HepG2 (cell line): ENCODE data around the gene DIS3L2. TPM values are rescaled to one million over a fixed set of nuclear protein-coding genes. Genes with fewer than 3 reads are reported as not detected.

Source experiments
- CC2D1A ChIP-seq: sonication (generic); formaldehyde crosslinking; IDR thresholded peaks from 2 replicates; pipeline ENCODE4 v1.8.1; 2023; ENCODE audit warnings: mild to moderate bottlenecking, missing genetic modification reagents
- NAIF1 ChIP-seq: sonication (generic); formaldehyde crosslinking; IDR thresholded peaks from 2 replicates; pipeline ENCODE4 v1.5.0; 2020; ENCODE audit warnings: mild to moderate bottlenecking, missing genetic modification reagents, borderline replicate concordance
- POLR2A ChIP-seq, 2 experiments: IDR thresholded peaks; 2 replicates each; pipeline ENCODE4 v1.6.1; 2011; ENCODE audit warnings: low read depth in 2 of 2, low read length in 2 of 2, mild to moderate bottlenecking in 1 of 2, moderate library complexity in 1 of 2; ENCODE audit not compliant: insufficient read depth in 1 of 2
- POLR2G ChIP-seq: fragments of 200-400 bp; formaldehyde crosslinking; IDR thresholded peaks from 2 replicates; pipeline ENCODE4 v1.6.1; 2018; ENCODE audit warnings: mild to moderate bottlenecking, low read depth, low read length, moderate library complexity
- SMYD3 ChIP-seq: sonication (generic); formaldehyde crosslinking; IDR thresholded peaks from 2 replicates; pipeline ENCODE4 v1.8.1; 2023; ENCODE audit warnings: mild to moderate bottlenecking, missing genetic modification reagents
- SP1 ChIP-seq, 2 experiments: fragments of 450-650 bp in 1 of 2; sonication (generic) in 1 of 2; formaldehyde crosslinking in 1 of 2; IDR thresholded peaks; 2 replicates each; pipeline versions ENCODE4 v1.4.0 to v1.6.1; 2016 to 2020; ENCODE audit warnings: missing genetic modification reagents in 1 of 2
- ZNF263 ChIP-seq: sonication (generic); formaldehyde crosslinking; IDR thresholded peaks from 2 replicates; pipeline ENCODE4 v1.4.0; 2020; ENCODE audit warnings: missing genetic modification reagents
- ZNF547 ChIP-seq: sonication (generic); formaldehyde crosslinking; IDR thresholded peaks from 2 replicates; pipeline ENCODE4 v1.5.1; 2020; ENCODE audit warnings: mild to moderate bottlenecking, missing genetic modification reagents
- ZNF589 ChIP-seq: sonication (generic); formaldehyde crosslinking; conservative IDR thresholded peaks from 2 replicates; pipeline ENCODE4 v1.8.0; 2022; ENCODE audit warnings: mild to moderate bottlenecking, moderate library complexity, missing genetic modification reagents
- ZSCAN21 ChIP-seq: sonication (generic); formaldehyde crosslinking; IDR thresholded peaks from 2 replicates; pipeline ENCODE4 v1.8.0; 2022; ENCODE audit warnings: mild to moderate bottlenecking, missing genetic modification reagents, moderate library complexity, borderline replicate concordance
- polyA plus RNA-seq, 8 experiments: library from polyadenylated mRNA; depleted of rRNA in 3 of 8; stranded (reverse) in 7 of 8; unstranded in 1 of 8; fragments of >200 nt; fragmentation: Illumina TruSeq in 4 of 8; extraction: Trizol in 4 of 8; gene quantifications; 2 replicates each; pipeline versions ENCODE4 v1.2.1 to v1.2.3, GENCODE V29; 2011 to 2016; ENCODE audit warnings: low read depth in 4 of 8, missing spikeins in 1 of 8, mixed read lengths in 1 of 8; ENCODE audit not compliant: insufficient read depth in 1 of 8
- total RNA-seq, 5 experiments: library from RNA; depleted of rRNA; stranded (reverse); fragments of >200 nt; fragmentation: Illumina TruSeq; extraction: Trizol; gene quantifications; 2 replicates each; pipeline ENCODE4 v1.2.3, GENCODE V29; 2016; ENCODE audit warnings: low read depth in 1 of 5
- TF ChIP-seq, protein P1 (sequence below): sonication (generic); formaldehyde crosslinking; IDR thresholded peaks from 2 replicates; pipeline ENCODE4 v1.9.0; 2021; ENCODE audit warnings: missing genetic modification reagents, borderline replicate concordance
- TF ChIP-seq, protein P2 (sequence below): sonication (generic); formaldehyde crosslinking; IDR thresholded peaks from 2 replicates; pipeline ENCODE4 v1.4.0; 2020; ENCODE audit warnings: mild to moderate bottlenecking, missing genetic modification reagents, borderline replicate concordance
- TF ChIP-seq, protein P3 (sequence below): sonication (generic); formaldehyde crosslinking; IDR thresholded peaks from 2 replicates; pipeline ENCODE4 v1.4.0; 2020; ENCODE audit warnings: missing genetic modification reagents, borderline replicate concordance
- TF ChIP-seq, protein P4 (sequence below): sonication (generic); formaldehyde crosslinking; IDR thresholded peaks from 2 replicates; pipeline ENCODE4 v1.8.0; 2022; ENCODE audit warnings: mild to moderate bottlenecking, missing genetic modification reagents, moderate library complexity
- TF ChIP-seq, protein P5 (sequence below): sonication (generic); formaldehyde crosslinking; IDR thresholded peaks from 2 replicates; pipeline ENCODE4 v1.4.0; 2020; ENCODE audit warnings: missing genetic modification reagents

The DIS3L2 gene
- total and polyA plus RNA-seq, 2 of the 13 experiments (the other 11 are each of a cell fraction or from before 2014, with no cell fraction given), result 7.0 to 23.9 TPM

DNA sequence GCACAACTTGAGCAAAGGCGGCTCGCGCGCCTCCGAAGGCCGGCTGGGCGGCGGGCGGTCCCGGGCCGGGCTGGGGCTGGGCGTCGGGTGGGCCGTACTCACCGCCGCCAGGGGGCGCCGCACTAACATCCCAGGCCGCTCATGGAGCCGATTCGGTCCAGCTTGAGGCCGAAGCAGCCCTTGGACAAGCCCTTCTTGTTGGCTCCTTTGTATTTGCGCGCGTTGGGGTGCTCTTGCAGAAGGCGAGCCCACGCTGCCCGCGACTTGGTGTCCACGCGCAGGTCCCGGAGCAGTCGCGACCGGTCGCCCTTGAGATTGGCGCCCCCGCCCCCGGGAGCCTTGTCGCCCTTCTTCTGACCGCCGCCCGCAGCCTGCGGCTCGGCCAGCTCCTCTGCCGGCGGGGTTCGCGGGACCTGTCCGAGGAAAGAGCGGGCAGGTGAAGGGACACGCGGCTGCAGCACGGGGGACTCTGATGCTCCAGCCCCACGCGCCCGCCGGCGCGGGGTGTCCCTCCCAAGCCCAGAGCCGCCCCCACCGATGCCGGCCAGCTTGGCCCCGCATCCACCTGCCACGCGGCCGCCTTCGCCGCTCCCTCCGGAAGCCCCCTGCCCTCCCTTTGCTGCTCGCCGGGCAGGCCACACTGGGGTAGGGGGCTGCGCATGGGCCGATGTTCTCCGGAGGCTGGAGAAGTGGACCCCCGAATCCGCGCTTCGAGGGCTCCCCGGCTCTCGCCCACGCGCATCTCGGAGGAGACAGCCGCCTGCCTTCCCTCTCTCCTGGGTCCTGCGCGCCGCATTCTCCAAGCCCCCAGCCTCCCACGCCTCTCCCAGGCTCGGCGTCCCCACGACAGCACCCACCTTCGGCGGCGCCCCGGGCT lies 36.0 kb upstream of the DIS3L2 start (continued):
- no peak for TF ChIP-seq ZNF589 (CRISPR knock-in tag)
- TF ChIP-seq ZNF547, result 0 out of 2 replicates have a peak, but pooled peaks have one; percentile 26
- TF ChIP-seq CC2D1A, result no peak
- TF ChIP-seq, protein P1, sequence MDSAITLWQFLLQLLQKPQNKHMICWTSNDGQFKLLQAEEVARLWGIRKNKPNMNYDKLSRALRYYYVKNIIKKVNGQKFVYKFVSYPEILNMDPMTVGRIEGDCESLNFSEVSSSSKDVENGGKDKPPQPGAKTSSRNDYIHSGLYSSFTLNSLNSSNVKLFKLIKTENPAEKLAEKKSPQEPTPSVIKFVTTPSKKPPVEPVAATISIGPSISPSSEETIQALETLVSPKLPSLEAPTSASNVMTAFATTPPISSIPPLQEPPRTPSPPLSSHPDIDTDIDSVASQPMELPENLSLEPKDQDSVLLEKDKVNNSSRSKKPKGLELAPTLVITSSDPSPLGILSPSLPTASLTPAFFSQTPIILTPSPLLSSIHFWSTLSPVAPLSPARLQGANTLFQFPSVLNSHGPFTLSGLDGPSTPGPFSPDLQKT, result no peak
- TF ChIP-seq, protein P2, sequence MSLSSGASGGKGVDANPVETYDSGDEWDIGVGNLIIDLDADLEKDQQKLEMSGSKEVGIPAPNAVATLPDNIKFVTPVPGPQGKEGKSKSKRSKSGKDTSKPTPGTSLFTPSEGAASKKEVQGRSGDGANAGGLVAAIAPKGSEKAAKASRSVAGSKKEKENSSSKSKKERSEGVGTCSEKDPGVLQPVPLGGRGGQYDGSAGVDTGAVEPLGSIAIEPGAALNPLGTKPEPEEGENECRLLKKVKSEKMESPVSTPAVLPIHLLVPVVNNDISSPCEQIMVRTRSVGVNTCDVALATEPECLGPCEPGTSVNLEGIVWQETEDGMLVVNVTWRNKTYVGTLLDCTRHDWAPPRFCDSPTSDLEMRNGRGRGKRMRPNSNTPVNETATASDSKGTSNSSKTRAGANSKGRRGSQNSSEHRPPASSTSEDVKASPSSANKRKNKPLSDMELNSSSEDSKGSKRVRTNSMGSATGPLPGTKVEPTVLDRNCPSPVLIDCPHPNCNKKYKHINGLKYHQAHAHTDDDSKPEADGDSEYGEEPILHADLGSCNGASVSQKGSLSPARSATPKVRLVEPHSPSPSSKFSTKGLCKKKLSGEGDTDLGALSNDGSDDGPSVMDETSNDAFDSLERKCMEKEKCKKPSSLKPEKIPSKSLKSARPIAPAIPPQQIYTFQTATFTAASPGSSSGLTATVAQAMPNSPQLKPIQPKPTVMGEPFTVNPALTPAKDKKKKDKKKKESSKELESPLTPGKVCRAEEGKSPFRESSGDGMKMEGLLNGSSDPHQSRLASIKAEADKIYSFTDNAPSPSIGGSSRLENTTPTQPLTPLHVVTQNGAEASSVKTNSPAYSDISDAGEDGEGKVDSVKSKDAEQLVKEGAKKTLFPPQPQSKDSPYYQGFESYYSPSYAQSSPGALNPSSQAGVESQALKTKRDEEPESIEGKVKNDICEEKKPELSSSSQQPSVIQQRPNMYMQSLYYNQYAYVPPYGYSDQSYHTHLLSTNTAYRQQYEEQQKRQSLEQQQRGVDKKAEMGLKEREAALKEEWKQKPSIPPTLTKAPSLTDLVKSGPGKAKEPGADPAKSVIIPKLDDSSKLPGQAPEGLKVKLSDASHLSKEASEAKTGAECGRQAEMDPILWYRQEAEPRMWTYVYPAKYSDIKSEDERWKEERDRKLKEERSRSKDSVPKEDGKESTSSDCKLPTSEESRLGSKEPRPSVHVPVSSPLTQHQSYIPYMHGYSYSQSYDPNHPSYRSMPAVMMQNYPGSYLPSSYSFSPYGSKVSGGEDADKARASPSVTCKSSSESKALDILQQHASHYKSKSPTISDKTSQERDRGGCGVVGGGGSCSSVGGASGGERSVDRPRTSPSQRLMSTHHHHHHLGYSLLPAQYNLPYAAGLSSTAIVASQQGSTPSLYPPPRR (CRISPR knock-in tag), result no peak; the same call in 1 of the 2 replicates
- no peak for TF ChIP-seq SP1 (IDR thresholded peaks at IDR 0.05)
- 0 out of 2 replicates have a peak, but pooled peaks have one; percentile 2 for TF ChIP-seq SP1 (CRISPR knock-in tag; IDR thresholded peaks at IDR 0.05)
- no peak for TF ChIP-seq POLR2G
- no peak for TF ChIP-seq NAIF1 (CRISPR knock-in tag)
- no peak for TF ChIP-seq POLR2A (IDR thresholded peaks at IDR 0.05; ENCODE audit: insufficient read depth in 1 of 2, low read depth in 2 of 2, low read length in 2 of 2)
- TF ChIP-seq, protein P3, sequence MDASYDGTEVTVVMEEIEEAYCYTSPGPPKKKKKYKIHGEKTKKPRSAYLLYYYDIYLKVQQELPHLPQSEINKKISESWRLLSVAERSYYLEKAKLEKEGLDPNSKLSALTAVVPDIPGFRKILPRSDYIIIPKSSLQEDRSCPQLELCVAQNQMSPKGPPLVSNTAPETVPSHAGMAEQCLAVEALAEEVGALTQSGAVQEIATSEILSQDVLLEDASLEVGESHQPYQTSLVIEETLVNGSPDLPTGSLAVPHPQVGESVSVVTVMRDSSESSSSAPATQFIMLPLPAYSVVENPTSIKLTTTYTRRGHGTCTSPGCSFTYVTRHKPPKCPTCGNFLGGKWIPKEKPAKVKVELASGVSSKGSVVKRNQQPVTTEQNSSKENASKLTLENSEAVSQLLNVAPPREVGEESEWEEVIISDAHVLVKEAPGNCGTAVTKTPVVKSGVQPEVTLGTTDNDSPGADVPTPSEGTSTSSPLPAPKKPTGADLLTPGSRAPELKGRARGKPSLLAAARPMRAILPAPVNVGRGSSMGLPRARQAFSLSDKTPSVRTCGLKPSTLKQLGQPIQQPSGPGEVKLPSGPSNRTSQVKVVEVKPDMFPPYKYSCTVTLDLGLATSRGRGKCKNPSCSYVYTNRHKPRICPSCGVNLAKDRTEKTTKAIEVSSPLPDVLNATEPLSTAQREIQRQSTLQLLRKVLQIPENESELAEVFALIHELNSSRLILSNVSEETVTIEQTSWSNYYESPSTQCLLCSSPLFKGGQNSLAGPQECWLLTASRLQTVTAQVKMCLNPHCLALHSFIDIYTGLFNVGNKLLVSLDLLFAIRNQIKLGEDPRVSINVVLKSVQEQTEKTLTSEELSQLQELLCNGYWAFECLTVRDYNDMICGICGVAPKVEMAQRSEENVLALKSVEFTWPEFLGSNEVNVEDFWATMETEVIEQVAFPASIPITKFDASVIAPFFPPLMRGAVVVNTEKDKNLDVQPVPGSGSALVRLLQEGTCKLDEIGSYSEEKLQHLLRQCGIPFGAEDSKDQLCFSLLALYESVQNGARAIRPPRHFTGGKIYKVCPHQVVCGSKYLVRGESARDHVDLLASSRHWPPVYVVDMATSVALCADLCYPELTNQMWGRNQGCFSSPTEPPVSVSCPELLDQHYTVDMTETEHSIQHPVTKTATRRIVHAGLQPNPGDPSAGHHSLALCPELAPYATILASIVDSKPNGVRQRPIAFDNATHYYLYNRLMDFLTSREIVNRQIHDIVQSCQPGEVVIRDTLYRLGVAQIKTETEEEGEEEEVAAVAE (CRISPR knock-in tag), result no peak
- no peak for TF ChIP-seq SMYD3 (CRISPR knock-in tag)
- TF ChIP-seq, protein P4, sequence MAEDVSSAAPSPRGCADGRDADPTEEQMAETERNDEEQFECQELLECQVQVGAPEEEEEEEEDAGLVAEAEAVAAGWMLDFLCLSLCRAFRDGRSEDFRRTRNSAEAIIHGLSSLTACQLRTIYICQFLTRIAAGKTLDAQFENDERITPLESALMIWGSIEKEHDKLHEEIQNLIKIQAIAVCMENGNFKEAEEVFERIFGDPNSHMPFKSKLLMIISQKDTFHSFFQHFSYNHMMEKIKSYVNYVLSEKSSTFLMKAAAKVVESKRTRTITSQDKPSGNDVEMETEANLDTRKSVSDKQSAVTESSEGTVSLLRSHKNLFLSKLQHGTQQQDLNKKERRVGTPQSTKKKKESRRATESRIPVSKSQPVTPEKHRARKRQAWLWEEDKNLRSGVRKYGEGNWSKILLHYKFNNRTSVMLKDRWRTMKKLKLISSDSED (CRISPR knock-in tag), result no peak
- TF ChIP-seq, protein P5, sequence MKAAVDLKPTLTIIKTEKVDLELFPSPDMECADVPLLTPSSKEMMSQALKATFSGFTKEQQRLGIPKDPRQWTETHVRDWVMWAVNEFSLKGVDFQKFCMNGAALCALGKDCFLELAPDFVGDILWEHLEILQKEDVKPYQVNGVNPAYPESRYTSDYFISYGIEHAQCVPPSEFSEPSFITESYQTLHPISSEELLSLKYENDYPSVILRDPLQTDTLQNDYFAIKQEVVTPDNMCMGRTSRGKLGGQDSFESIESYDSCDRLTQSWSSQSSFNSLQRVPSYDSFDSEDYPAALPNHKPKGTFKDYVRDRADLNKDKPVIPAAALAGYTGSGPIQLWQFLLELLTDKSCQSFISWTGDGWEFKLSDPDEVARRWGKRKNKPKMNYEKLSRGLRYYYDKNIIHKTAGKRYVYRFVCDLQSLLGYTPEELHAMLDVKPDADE, result no peak
- no peak for TF ChIP-seq ZSCAN21 (CRISPR knock-in tag)
- TF ChIP-seq ZNF263 (CRISPR knock-in tag), result no peak
